HCT116 (cell line): Measurements from ENCODE around the gene FNBP1. TPM values are rescaled to one million over a fixed set of nuclear protein-coding genes. Genes with fewer than 3 reads are reported as not detected.

Experiments
- ATAC-seq: fragments of 200-7000 bp; cut with Tn5 transposase; 2 replicates; pipeline ENCODE4 v1.9.1; 2020; ENCODE audit warnings: mild to moderate bottlenecking, moderate library complexity
- BruUV-seq: library from RNA; stranded (reverse); fragments of 400-500 nt; replicated peaks from 2 replicates; lab custom pipeline; 2021; lab: Mats Ljungman, UMichigan
- CTCF ChIA-PET: fragments of 300-600 bp; sonication (Branson Sonifier 250); formaldehyde crosslinking; loops from one replicate; lab custom pipeline; 2021; ENCODE audit warnings: antibody characterized with exemption; lab: Charles Lee
- POLR2A ChIA-PET: fragments of 300-600, 350-600 bp; sonication (Branson Sonifier 250); formaldehyde crosslinking; loops from one replicate; lab custom pipeline; 2021; ENCODE audit warnings: antibody characterized with exemption; lab: Charles Lee
- RAD21 ChIA-PET, 2 experiments: fragments of 300-600 bp; sonication (Branson Sonifier 250); formaldehyde crosslinking; loops; one replicate each; lab custom pipeline; 2023; ENCODE audit warnings: low total read pairs in 2 of 2; ENCODE audit not compliant: uncharacterized antibody in 2 of 2, unreplicated experiment in 2 of 2, low non-redundant PET in 1 of 2; lab: Charles Lee
- DNase-seq: peaks from one replicate; pipeline ENCODE4 v3.0.0-alpha.2; 2010; ENCODE audit warnings: low read depth, low spot score
- H2AFZ ChIP-seq: fragments of 200-600 bp; shearing (Covaris generic), sonication (generic); 2 replicates; pipeline ENCODE4 v1.6.1; 2017; ENCODE audit warnings: low read depth, mixed run types, mixed read lengths, antibody characterized with exemption, low read length; ENCODE audit not compliant: poor library complexity, severe bottlenecking
- H3K27ac ChIP-seq: 2 replicates; pipeline ENCODE4 v1.5.1; 2012; ENCODE audit warnings: low read depth, low read length
- H3K27me3 ChIP-seq: fragments of 200-600 bp; sonication (generic); 2 replicates; pipeline ENCODE4 v1.6.1; 2016; ENCODE audit warnings: mixed run types, low read length, mixed read lengths; ENCODE audit not compliant: insufficient read depth
- H3K36me3 ChIP-seq, 2 experiments: fragments of 200-500 bp in 1 of 2; fragments of 200-600 bp in 1 of 2; sonication (Bioruptor generic) in 1 of 2; sonication (generic) in 1 of 2; 2 replicates each; pipeline versions ENCODE4 v1.5.1 to v1.6.1; 2014 to 2016; ENCODE audit warnings: low read length in 2 of 2, inconsistent platforms in 1 of 2, mixed read lengths in 1 of 2, mixed run types in 1 of 2; ENCODE audit not compliant: insufficient read depth in 2 of 2, control insufficient read depth in 1 of 2
- H3K4me1 ChIP-seq, 2 experiments: fragments of 200-600 bp in 1 of 2; sonication (generic) in 1 of 2; 2 replicates each; pipeline versions ENCODE4 v1.5.1 to v1.6.1; 2012 to 2017; ENCODE audit warnings: low read length in 2 of 2, inconsistent platforms in 1 of 2, mild to moderate bottlenecking in 1 of 2, mixed read lengths in 1 of 2, mixed run types in 1 of 2, moderate library complexity in 1 of 2; ENCODE audit not compliant: insufficient read depth in 2 of 2, control insufficient read depth in 1 of 2
- H3K4me2 ChIP-seq: fragments of 200-600 bp; sonication (generic); 2 replicates; pipeline ENCODE4 v1.6.1; 2017; ENCODE audit warnings: mixed run types, low read length, mixed read lengths
- H3K4me3 ChIP-seq, 2 experiments: fragments of 200-600 bp in 1 of 2; sonication (generic) in 1 of 2; replicated peaks in 1 of 2; 2 replicates each; pipeline ENCODE4 v1.5.1; 2011 to 2016; ENCODE audit warnings: low read length in 2 of 2, control low read depth in 1 of 2, low read depth in 1 of 2, mild to moderate bottlenecking in 1 of 2, mixed read lengths in 1 of 2, mixed run types in 1 of 2
- H3K79me2 ChIP-seq: fragments of 200-600 bp; sonication (generic); 2 replicates; pipeline ENCODE4 v1.6.1; 2017; ENCODE audit warnings: mild to moderate bottlenecking, mixed run types, low read length, moderate library complexity, mixed read lengths; ENCODE audit not compliant: insufficient read depth
- H3K9ac ChIP-seq: fragments of 200-600 bp; sonication (generic); 2 replicates; pipeline ENCODE4 v1.6.1; 2016; ENCODE audit warnings: low read length, mixed read lengths
- H3K9me2 ChIP-seq: fragments of 200-600 bp; sonication (generic), shearing (Covaris generic); 2 replicates; pipeline ENCODE4 v1.6.1; 2017; ENCODE audit warnings: mixed run types, mild to moderate bottlenecking, moderate library complexity; ENCODE audit not compliant: insufficient read depth
- H3K9me3 ChIP-seq, 2 experiments: fragments of 200-500 bp in 1 of 2; fragments of 200-600 bp in 1 of 2; sonication (Bioruptor generic) in 1 of 2; sonication (generic) in 1 of 2; 2 replicates each; pipeline ENCODE4 v1.6.1; 2014 to 2017; ENCODE audit warnings: low read length in 2 of 2, mixed read lengths in 2 of 2, inconsistent platforms in 1 of 2, low read depth in 1 of 2, mild to moderate bottlenecking in 1 of 2, mixed run types in 1 of 2, moderate library complexity in 1 of 2; ENCODE audit not compliant: control insufficient read depth in 1 of 2, insufficient read depth in 1 of 2
- H4K20me1 ChIP-seq: fragments of 200-600 bp; sonication (generic), shearing (Covaris generic); 2 replicates; pipeline ENCODE4 v1.6.1; 2017; ENCODE audit warnings: mixed run types, mild to moderate bottlenecking, moderate library complexity; ENCODE audit not compliant: insufficient read depth
- CBX3 ChIP-seq: IDR thresholded peaks from 2 replicates; pipeline ENCODE4 v1.6.1; 2012; ENCODE audit warnings: low read depth
- FOSL1 ChIP-seq: IDR thresholded peaks from 2 replicates; pipeline ENCODE4 v1.6.1; 2012; ENCODE audit warnings: low read depth
- JUND ChIP-seq: IDR thresholded peaks from 2 replicates; pipeline ENCODE4 v1.6.1; 2012
- POLR2A ChIP-seq: IDR thresholded peaks from 2 replicates; pipeline ENCODE4 v1.7.0; 2011; ENCODE audit warnings: borderline replicate concordance; ENCODE audit not compliant: insufficient read depth, insufficient read length; ENCODE audit errors: extremely low read depth
- REST ChIP-seq: IDR thresholded peaks from 2 replicates; pipeline ENCODE4 v1.6.1; 2012; ENCODE audit warnings: low read depth
- SIN3A ChIP-seq: IDR thresholded peaks from 2 replicates; pipeline ENCODE4 v1.6.1; 2012; ENCODE audit warnings: low read depth
- TCF7L2 ChIP-seq: IDR thresholded peaks from 2 replicates; pipeline ENCODE4 v1.7.0; 2011; ENCODE audit warnings: borderline replicate concordance, inconsistent platforms; ENCODE audit not compliant: insufficient read depth, insufficient read length; ENCODE audit errors: extremely low read depth
- ZBTB33 ChIP-seq: IDR thresholded peaks from 2 replicates; pipeline ENCODE4 v1.6.1; 2011; ENCODE audit warnings: mild to moderate bottlenecking, low read length, moderate library complexity; ENCODE audit not compliant: insufficient replicate concordance; ENCODE audit errors: extremely low read depth
- intact Hi-C: fragments of 100-400 bp; cut with micrococcal nuclease; formaldehyde crosslinking; loops from 2 replicates; pipeline ENCODE4 v1.10.0; 2022
- total RNA-seq: library from RNA; stranded (reverse); gene quantifications from one replicate; pipeline ENCODE4 v1.2.1, GENCODE V29; 2021; ENCODE audit not compliant: unreplicated experiment

The FNBP1 gene
- total RNA-seq, 1 experiment from 2014 or later, result 25.0 TPM

- Histone ChIP-seq H3K4me3 (no peak overlapping the region), H2AFZ (no peak overlapping the region), H3K9me2 (no peaks in the 10 kb centered on the region), H3K36me3 (peaks cover 3 to 7% of the 10 kb centered on the region in 2 experiments; a peak in 2 of 4 replicates), H3K4me1 (no peaks in the 10 kb centered on the region), H3K27me3 (no peaks in the 10 kb centered on the region), H3K9me3 (no peaks in the 10 kb centered on the region), H4K20me1 (no peaks in the 10 kb centered on the region), H3K79me2 (peaks cover 19% of the 10 kb centered on the region), H3K4me2 (no peak overlapping the region), H3K27ac (no peak overlapping the region), H3K9ac (no peak overlapping the region)
- TF ChIP-seq TCF7L2, result no peak
- TF ChIP-seq ZBTB33, result no peak
- no peak for TF ChIP-seq SIN3A
- no peak for TF ChIP-seq REST
- TF ChIP-seq FOSL1, result no peak
- TF ChIP-seq POLR2A, result no peak
- no peak for TF ChIP-seq CBX3
- TF ChIP-seq JUND, result no peak
- intact Hi-C loops, result no loop called here
- no peak for ATAC-seq
- ChIA-PET RAD21 (no interaction called here), POLR2A (no interaction called here), CTCF (no interaction called here)
- no TSS peak for BruUV-seq
- DNase-seq, result no peak
Observed at GRCh38 chr9:130073373-130073772, 30.4 kb upstream of the FNBP1 start.
